NCI-H2196 treated with DMSO at 0.1 percent for 48 hours (cell line): ENCODE data around the gene PDE3A.
"Not testable (repeated sequence)": the region's sequence is repeated elsewhere in the genome, so short reads cannot be mapped to it uniquely, and the experiment has no call there.

Source experiments
- DNase-seq: peaks from one replicate; lab custom pipeline; 2025; ENCODE audit not compliant: unreplicated experiment; lab: John Stamatoyannopoulos, UW

The PDE3A gene

DNA sequence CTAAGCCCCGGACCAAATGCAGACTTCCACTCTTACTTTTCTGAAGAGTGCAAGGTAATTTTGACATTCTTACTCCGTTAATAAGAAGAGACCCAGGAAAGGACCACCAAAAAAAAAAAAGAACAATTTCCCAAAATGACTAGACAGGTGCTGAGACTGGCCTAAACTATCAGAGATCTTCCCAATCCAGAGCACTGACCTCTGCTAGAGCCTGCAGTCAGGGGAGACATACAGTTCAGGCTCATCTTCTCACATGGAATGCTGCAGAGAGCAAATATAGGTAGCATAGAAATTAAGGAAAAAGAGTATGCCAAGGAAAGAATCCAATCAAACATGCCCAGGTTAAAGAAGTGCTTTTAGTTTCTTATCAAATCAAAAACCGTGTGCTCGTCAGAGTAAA lies 177.9 kb downstream of the PDE3A start:
- DNase-seq = no peak

DNA sequence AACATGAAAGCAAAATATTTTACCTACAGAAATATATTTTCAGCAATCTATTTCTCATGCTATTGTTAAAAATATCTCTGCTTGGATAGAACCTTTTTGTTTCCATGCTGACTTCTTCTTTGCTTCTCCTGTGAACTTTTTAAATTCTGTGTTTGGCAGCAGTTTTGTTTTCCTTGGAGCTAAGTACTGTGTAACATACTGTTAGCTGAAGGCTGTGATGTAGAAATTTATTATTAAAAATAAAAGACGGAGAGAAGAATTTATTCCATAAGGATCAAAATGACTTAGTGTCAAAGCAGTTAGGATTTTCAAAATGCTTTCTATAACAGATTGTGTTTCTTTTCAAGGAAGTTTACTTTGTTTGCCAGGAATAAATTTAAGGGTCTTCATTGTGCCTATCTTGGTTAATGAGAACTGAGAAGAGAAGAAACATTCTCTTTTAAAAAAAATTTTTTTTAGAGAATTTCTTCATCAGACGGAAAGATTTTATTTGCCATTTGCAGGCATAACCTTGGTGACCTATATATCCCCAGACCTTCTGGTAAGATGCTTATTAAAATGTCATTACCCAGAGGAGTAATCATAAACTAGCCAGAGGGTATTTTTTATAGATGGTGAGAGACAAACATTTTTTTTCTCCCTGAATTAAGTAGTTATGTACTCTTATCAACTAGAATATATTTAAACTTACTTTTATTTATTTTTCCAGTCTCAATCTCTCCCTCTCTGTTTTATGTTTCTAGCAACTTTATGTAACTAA lies 179.7 kb downstream of the PDE3A start:
- no peak for DNase-seq

- DNase-seq = no peak
Measured at GRCh38 chr12:20548611-20549010, 180.3 kb downstream of the PDE3A start.

DNA sequence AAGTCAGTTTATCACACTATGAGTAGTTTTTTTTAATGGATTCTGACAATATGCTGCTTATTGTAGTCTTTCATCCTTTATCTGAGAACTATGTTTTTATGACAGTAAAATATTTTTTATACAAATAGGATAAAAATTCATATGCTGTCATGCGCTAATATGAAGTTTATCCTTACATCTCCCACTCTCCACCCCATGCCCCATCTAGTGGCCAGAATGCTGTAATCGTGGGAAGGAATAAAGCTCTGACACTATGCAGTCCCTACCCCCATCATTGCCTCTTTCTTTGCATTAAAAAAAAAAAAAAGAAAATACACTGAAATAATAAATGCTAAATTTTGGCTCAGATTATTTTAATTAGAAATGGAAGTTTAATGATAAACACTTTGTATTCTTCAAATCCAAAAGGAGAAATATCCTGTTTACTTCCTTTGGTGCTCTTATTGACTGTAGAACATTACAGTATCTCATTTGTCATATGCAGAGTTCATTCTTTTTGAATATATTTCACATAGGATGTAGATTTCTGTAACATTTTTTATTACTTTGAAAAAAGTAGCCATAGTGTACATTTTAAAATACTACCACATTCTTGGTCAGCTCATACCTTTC lies 180.9 kb downstream of the PDE3A start:
- no peak for DNase-seq

DNA sequence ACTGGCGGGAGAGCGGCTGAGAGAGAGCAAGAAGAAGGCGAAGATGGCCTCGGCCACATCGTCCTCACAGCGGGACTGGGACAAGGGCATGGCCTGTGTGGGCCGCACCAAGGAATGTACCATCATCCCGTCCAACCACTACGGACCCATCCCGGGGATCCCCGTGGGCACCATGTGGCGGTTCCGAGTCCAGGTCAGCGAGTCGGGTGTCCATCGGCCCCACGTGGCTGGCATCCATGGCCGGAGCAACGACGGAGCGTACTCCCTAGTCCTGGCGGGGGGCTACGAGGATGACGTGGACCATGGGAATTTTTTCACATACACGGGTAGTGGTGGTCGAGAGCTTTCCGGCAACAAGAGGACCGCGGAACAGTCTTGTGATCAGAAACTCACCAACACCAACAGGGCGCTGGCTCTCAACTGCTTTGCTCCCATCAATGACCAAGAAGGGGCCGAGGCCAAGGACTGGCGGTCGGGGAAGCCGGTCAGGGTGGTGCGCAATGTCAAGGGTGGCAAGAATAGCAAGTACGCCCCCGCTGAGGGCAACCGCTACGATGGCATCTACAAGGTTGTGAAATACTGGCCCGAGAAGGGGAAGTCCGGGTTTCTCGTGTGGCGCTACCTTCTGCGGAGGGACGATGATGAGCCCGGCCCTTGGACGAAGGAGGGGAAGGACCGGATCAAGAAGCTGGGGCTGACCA lies 183.6 kb downstream of the PDE3A start:
- not testable (repeated sequence) for DNase-seq

- not testable (repeated sequence) for DNase-seq
Measured at GRCh38 chr12:20552586-20552985, 184.2 kb downstream of the PDE3A start.

- no peak for DNase-seq
Measured at GRCh38 chr12:20555015-20555414, 186.7 kb downstream of the PDE3A start.

GRCh38 chr12:20555771-20556170 lies 187.4 kb downstream of the PDE3A start:
- DNase-seq = no peak

DNA sequence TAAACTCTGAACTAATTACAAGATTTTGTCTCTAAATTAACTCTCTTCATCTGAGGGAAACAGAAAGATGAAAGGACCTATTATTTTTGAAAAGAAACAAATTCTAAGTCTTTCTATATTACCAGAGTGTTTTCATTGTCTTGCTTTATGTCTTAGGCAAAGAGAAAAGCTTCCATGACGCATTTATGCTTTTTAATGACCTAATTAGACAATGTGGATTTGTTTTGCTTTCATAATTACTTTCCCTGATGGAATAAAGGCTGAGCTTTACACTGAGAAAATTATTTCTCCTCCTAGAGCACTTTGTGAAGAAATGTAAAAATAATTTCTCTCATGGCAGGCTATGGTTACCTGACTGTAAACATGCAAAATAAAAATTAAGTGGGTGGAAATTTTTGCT lies 188.8 kb downstream of the PDE3A start:
- DNase-seq = no peak

- no peak for DNase-seq
Measured at GRCh38 chr12:20560935-20561334, 192.6 kb downstream of the PDE3A start.

DNA sequence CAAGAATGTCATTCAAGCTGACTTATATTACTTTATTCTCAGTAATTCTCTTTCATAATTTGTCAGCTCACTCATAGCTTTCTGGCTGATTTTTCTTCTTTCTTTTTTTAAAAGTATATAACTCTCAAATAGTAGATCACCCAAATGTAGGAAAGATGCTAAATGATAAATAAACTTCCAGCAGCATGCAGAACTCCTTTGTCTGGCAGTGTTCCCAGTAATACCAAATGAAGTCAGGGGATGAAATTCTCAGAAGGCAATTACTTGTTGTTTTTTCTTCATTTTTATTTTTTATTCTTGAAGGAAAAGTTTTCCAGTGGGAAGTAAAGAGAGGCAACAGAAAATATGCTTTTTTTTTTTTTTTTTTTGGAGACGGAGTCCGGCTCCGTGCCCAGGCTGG lies 193.5 kb downstream of the PDE3A start:
- DNase-seq = no peak

- DNase-seq = no peak
Measured at GRCh38 chr12:20567413-20567812, 199.1 kb downstream of the PDE3A start.

DNA sequence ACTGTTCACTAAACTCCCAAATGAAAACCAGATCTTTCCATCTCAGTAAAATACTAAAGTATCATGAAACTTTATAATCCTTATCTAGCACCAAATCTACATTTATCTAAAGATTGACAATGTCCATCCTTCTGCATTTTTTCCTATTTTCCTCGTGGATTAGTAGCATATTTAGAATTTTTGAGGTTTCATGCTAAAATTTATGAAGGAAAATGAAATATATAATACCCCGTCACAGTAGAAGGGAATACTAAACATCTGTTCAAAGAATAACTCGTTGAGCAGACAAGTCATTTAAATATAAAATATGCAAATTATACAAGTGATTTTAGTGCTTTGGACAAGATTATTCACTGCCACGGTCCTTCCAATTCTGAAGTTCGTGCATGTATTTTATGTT lies 204.1 kb downstream of the PDE3A start:
- DNase-seq = no peak

DNA sequence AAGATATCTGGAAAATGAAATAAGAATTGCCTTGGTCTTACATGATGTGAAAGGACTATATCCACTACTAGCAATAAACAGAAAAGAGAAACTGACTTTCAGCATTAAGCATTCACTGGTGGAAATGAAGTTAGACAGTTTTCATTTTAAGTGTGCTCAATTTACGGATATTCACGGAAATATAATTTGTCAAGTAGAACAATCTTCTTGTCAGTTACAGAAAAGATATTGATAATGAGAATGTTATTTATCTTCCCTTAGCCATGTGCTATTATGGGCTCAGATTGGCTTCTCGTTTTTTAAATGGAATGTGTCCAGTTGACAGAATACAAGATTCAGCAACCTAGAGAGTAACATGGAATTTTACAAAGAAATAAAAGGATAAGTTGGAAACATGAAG lies 208.2 kb downstream of the PDE3A start:
- no peak for DNase-seq

GRCh38 chr12:20577054-20577453 lies 208.7 kb downstream of the PDE3A start:
- DNase-seq = no peak

GRCh38 chr12:20578142-20578541 lies 209.8 kb downstream of the PDE3A start:
- no peak for DNase-seq

DNA sequence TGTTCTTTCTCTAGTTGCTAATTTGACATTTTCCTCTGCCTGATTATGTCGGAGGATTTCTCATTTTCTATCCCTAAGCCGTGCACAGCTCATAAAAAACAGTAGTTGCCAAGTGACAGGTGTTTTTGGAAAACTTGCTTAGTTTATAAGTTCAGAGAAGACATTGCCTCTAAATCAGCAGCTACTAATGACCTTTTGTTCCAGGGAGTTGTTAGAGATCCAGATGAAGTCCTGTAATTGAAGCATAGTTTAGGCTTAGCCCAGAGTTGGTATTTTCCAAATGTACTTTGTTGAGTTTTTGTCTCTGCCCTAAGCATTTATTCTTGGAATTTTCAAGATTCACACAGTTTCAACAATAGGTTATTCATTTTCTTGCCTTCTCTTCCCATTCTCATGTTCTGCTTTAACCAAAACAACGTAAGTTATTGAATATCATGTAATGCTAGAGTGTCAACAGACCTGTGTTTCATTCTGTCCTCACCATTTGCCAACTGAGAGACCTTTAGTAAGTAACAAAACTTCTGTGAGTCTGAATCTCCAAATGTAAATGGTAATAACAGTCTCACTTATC lies 216.8 kb downstream of the PDE3A start:
- DNase-seq = no peak

- DNase-seq = no peak
Measured at GRCh38 chr12:20585913-20586312, 217.6 kb downstream of the PDE3A start.

DNA sequence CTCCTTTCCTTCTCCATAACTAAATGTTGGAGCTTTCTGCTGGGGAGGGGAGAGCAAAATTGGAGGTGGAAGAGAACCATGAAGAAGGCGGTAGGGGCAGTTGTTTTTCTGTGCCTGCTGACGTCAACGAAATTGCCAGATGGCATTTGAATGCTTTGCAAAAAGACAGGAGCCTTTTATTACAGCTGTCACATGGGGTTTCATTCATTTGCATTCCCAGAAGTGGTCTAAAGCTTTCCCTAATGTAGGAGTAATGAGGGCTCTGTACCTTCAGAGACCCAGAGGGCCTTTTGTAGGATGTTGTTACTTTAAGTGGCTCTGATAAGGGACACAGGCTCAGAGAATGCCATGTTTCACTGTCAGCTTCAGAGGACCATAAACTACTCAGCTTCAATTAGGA lies 219.7 kb downstream of the PDE3A start:
- no peak for DNase-seq

DNA sequence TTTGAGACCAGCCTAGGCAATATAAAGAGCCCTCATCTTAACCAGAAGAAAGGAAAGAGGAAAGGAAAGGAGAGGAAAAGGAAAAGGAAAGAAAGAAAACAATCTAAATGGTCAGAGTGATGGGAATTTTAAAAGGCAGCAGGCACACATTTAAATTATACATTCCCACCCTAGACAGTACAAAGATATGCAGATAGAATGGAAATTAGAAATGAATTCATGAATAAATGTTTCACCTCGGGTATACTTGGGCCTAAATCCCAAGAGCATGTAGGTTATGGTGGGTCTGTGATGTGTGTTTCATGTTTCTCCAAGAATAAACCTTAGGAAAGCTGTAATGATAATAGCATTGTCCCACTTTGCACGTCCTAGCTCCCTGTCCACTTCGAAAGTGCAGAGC lies 222.2 kb downstream of the PDE3A start:
- no peak for DNase-seq

DNA sequence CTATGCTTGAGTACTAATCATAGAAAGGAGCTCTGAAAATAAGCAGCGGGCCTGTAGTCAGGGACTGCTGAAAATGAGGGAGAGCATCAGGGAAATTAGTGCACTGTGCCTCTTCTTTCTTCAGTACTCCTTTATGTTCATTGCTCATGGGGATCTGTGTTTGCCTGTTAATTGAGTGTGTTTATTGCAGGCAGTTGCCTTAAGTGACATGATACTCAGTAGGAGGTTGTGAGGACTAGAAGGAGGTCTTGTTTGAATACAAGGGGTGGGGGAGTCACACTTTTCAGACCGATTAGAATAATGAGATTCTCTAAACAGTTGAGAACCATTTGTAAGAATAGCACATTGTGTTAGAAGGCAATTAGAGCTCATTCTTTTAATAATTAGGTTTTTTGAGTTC lies 224.2 kb downstream of the PDE3A start:
- DNase-seq = no peak

GRCh38 chr12:20593611-20594010 lies 225.3 kb downstream of the PDE3A start:
- no peak for DNase-seq
